Tibial artery (tissue), 4 donors: ENCODE results near the gene IL6.

Experiments used
- DNase-seq, 2 donors: peaks; one replicate each; pipeline ENCODE4 v3.0.0-alpha.2; 2019
- H3K27ac ChIP-seq, 2 donors: fragments of 200-600 bp; sonication (generic) in 1 of 2; 1 replicate in 1 of 2; 2 replicates in 1 of 2; pipeline ENCODE4 v1.5.1; 2018 to 2019; ENCODE audit warnings: mild to moderate bottlenecking in 1 of 2
- H3K27me3 ChIP-seq, 2 donors: fragments of 200-600 bp; sonication (generic) in 1 of 2; one replicate each; pipeline versions ENCODE4 v1.5.1 to v1.6.0; 2016 to 2019
- H3K36me3 ChIP-seq, 3 donors: fragments of 200-600 bp; sonication (generic) in 2 of 3; one replicate each; pipeline ENCODE4 v1.5.1; 2016 to 2019; ENCODE audit warnings: mild to moderate bottlenecking in 2 of 3
- H3K4me1 ChIP-seq, 4 donors: fragments of 200-600 bp; sonication (generic) in 2 of 4; 1 replicate in 3 of 4; 2 replicates in 1 of 4; pipeline ENCODE4 v1.5.1; 2016 to 2019
- H3K4me3 ChIP-seq, 2 donors: fragments of 200-600 bp; sonication (generic) in 1 of 2; 1 replicate in 1 of 2; 2 replicates in 1 of 2; pipeline ENCODE4 v1.5.1; 2018 to 2019; ENCODE audit warnings: mild to moderate bottlenecking in 2 of 2
- H3K9me3 ChIP-seq, 3 donors: fragments of 200-600 bp; sonication (generic) in 1 of 3; one replicate each; pipeline ENCODE4 v1.5.1; 2016 to 2019
- intact Hi-C: fragments of 100-400 bp; cut with DNase I; formaldehyde crosslinking; loops from one replicate; pipeline ENCODE4 v1.15.0; 2023; ENCODE audit warnings: low total_unique reads
- TF ChIP-seq, protein P1 (sequence below), 2 experiments: fragments of 200-600 bp in 1 of 2; fragments of 450-650 bp in 1 of 2; IDR thresholded peaks; one replicate each; pipeline ENCODE4 v1.5.1; 2017 to 2019; ENCODE audit warnings: antibody characterized with exemption in 2 of 2, mild to moderate bottlenecking in 1 of 2, moderate library complexity in 1 of 2

Gene IL6

DNA sequence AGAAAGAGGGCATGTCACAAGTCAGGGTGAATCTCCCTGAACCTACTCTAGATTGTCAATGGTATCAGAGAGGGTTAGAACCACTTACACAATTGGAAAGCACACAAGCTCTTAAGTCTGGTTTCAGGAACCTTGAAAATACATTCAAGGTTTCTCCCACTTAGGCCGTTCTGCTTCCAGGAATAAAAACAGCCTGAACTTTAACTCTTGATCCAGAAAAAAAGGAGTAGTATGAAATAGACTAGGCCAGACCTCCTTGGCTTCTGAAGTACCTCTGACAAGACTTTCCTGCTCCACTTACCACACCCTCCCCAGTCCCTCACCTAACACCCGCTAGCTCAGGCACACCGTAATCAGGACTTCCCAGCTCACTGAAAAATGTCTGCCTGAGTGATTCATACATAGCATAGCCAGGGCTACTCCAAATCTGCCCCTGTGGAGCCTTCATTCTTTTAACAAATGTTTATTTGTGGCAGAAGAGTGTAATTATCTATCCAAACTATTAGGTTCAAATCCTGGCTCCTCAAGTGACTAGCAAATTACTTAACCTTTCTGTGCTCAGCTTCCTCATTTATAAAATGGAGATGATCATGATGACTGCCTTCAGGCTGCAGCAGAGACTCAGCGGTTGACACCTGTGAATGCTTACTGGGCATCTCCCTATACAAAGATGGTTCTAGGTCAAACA is 30.3 kb upstream of the IL6 start:
- H3K27me3 ChIP-seq, result no peaks in the 10 kb centered on the region
- H3K27ac ChIP-seq, result no peak overlapping the region
- no peaks in the 10 kb centered on the region for H3K4me1 ChIP-seq
- no peaks in the 10 kb centered on the region for H3K36me3 ChIP-seq
- no peak for DNase-seq
- no peak overlapping the region for H3K4me3 ChIP-seq
- intact Hi-C loops, result no loop called here
- H3K9me3 ChIP-seq, result no peaks in the 10 kb centered on the region
- TF ChIP-seq, protein P1, sequence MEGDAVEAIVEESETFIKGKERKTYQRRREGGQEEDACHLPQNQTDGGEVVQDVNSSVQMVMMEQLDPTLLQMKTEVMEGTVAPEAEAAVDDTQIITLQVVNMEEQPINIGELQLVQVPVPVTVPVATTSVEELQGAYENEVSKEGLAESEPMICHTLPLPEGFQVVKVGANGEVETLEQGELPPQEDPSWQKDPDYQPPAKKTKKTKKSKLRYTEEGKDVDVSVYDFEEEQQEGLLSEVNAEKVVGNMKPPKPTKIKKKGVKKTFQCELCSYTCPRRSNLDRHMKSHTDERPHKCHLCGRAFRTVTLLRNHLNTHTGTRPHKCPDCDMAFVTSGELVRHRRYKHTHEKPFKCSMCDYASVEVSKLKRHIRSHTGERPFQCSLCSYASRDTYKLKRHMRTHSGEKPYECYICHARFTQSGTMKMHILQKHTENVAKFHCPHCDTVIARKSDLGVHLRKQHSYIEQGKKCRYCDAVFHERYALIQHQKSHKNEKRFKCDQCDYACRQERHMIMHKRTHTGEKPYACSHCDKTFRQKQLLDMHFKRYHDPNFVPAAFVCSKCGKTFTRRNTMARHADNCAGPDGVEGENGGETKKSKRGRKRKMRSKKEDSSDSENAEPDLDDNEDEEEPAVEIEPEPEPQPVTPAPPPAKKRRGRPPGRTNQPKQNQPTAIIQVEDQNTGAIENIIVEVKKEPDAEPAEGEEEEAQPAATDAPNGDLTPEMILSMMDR (IDR thresholded peaks at IDR 0.05), result no peak

DNA sequence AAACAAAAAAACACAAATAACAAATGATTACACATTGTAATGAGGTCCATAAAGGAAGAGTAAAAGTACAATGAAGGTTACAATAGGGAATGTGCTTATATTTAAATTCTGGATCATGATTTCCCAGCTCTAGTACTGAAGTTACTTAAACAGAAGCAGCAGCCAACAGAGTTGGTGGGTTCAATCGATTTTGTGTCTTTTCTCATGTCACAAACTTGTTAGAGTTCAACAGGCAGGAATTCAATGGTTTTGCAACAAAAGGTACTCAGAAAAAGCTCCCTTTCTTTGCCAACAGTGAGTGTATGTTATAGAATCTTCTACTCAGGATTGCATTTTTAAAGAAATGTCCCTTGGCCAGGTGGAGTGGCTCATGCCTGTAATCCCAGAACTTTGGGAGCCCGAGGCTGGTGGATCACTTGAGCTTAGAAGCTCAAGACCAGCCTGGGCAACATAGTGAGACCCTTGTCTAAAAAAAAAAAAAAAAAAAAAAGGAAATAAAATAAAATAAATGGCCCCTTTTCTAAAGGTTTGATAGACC is 29.6 kb upstream of the IL6 start:
- Histone ChIP-seq H3K4me1 (no peaks in the 10 kb centered on the region), H3K36me3 (no peaks in the 10 kb centered on the region), H3K9me3 (no peaks in the 10 kb centered on the region), H3K4me3 (no peak overlapping the region), H3K27ac (no peak overlapping the region), H3K27me3 (no peaks in the 10 kb centered on the region)
- TF ChIP-seq, protein P1 (IDR thresholded peaks at IDR 0.05), result no peak
- intact Hi-C loops, result no loop called here
- DNase-seq, result no peak

DNA sequence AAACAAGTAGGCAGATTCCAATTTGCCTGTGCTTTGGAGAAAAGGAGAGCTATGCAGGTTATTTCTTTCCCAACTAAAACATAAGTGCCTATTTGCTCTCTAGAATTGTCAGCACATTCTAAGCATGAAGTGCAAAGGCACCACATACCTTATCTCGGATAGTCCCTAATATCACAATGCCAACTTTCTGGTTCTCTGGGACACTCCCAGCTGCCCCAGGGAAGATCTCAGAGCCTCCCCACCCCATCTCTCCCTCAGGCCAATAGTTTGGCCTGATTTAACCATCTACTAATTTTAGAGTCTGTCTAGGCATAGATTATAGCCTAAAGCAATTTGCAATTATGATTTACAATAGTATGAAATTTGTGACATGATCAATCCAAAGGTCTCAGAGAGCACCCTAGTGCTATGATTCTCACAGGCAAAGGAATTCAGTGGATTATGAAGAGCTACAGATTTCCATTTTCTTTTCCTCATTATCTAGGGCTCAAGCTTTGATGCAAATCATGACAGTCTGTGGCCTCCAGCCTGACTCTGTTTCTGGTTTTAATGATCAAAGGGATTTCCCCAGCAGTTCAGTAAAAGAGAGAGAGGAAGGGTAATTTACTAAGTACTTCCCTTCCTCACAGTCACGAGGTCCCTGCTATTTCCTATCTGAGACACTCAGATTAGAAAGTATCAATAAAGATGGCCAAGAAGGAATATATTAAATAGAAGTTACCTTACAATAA is 29.0 kb upstream of the IL6 start:
- Histone ChIP-seq H3K36me3 (no peaks in the 10 kb centered on the region), H3K4me1 (no peaks in the 10 kb centered on the region), H3K4me3 (no peak overlapping the region), H3K9me3 (no peaks in the 10 kb centered on the region), H3K27ac (no peak overlapping the region), H3K27me3 (no peaks in the 10 kb centered on the region)
- DNase-seq, result no peak
- intact Hi-C loops, result no loop called here
- TF ChIP-seq, protein P1 (IDR thresholded peaks at IDR 0.05), result no peak

DNA sequence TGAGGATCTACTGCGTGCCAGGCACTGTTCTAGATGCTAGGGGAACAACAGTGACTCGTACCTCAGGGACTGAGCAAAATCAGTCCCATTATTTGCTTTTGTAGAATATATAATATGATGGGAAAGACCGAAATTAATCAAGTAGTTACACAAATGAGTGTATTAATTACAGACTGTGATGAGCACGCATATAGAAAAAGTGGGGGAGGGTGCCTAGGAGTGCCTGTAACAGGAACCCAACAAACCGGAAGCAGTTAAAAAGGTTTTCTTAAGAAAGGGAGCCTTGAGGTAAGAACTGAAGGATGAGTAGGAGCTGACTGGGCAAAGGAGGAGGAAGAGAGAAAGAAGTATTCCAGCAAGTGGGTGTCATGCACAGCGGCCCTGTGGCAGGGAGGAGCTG is 28.2 kb upstream of the IL6 start:
- TF ChIP-seq, protein P1 (IDR thresholded peaks at IDR 0.05), result no peak
- Histone ChIP-seq H3K9me3 (no peaks in the 10 kb centered on the region), H3K27ac (no peak overlapping the region), H3K27me3 (no peaks in the 10 kb centered on the region), H3K4me3 (no peak overlapping the region), H3K36me3 (no peaks in the 10 kb centered on the region), H3K4me1 (no peaks in the 10 kb centered on the region)
- intact Hi-C loops, result no loop called here
- no peak for DNase-seq

DNA sequence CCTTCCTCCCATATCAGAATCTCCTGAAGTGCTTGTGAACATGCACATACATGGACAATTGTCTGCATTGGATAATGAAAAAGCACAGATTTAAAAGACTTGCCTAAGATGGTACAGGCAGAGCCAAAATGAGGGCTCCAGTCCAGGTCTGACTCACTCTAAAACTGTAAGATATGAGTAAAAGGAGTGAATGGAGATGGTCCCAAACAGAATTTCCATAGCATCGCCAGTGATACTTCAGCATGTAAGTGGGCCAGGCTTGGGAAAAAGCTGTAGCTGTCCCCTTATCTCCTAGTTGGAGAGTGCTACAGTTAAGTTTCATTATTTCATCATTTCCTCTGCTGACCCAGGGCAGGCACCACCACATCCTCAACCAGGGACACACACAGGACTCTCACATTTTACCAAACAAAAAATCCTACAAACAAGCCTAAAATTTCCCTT is 26.4 kb upstream of the IL6 start:
- Histone ChIP-seq H3K9me3 (no peaks in the 10 kb centered on the region), H3K27me3 (no peaks in the 10 kb centered on the region), H3K36me3 (no peaks in the 10 kb centered on the region), H3K4me1 (no peaks in the 10 kb centered on the region), H3K27ac (no peak overlapping the region), H3K4me3 (no peak overlapping the region)
- TF ChIP-seq, protein P1 (IDR thresholded peaks at IDR 0.05), result no peak
- intact Hi-C loops, result no loop called here
- no peak for DNase-seq
